ENCODE measurements around the gene ELP1. TPM values are rescaled to one million over a fixed set of nuclear protein-coding genes. Genes with fewer than 3 reads are reported as not detected.

Gene ELP1
- total RNA-seq, 3 donors from 2014 or later (not counting 1 experiment from before 2014, with no cell fraction given) = 21.8 to 33.0 (median 28.2) TPM

- H3K36me3 ChIP-seq (ENCODE audit: control insufficient read depth, insufficient read depth, low read length) = peaks cover 60% of the 10 kb centered on the region
- no peak overlapping the region for H3K4me3 ChIP-seq (ENCODE audit: low read length)
- Mint-ChIP-seq H3K4me1 (peaks cover 21 to 22% of the 10 kb centered on the region in 2 donors), H3K4me3 (no peak overlapping the region), H3K9me3 (no peaks in the 10 kb centered on the region), H3K27ac (peak overlapping the region; percentile 75 to 83), H3K36me3 (peaks cover 40% of the 10 kb centered on the region), H3K27me3 (ENCODE audit: low read depth in 2 of 2) (no peaks in the 10 kb centered on the region)
- DNase-seq (no peak), ATAC-seq (no peak)
- no peaks in the 10 kb centered on the region for H3K9me3 ChIP-seq (ENCODE audit: control insufficient read depth, insufficient read depth, low read length)
- H3K27me3 ChIP-seq (ENCODE audit: control insufficient read depth, insufficient read depth, low read length) = no peaks in the 10 kb centered on the region
- peaks cover 12% of the 10 kb centered on the region for H3K4me1 ChIP-seq (ENCODE audit: control insufficient read depth, insufficient read depth, low read length)
- intact Hi-C loops (cut with micrococcal nuclease) = no loop called here
- TF ChIP-seq, protein P1, sequence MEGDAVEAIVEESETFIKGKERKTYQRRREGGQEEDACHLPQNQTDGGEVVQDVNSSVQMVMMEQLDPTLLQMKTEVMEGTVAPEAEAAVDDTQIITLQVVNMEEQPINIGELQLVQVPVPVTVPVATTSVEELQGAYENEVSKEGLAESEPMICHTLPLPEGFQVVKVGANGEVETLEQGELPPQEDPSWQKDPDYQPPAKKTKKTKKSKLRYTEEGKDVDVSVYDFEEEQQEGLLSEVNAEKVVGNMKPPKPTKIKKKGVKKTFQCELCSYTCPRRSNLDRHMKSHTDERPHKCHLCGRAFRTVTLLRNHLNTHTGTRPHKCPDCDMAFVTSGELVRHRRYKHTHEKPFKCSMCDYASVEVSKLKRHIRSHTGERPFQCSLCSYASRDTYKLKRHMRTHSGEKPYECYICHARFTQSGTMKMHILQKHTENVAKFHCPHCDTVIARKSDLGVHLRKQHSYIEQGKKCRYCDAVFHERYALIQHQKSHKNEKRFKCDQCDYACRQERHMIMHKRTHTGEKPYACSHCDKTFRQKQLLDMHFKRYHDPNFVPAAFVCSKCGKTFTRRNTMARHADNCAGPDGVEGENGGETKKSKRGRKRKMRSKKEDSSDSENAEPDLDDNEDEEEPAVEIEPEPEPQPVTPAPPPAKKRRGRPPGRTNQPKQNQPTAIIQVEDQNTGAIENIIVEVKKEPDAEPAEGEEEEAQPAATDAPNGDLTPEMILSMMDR (IDR thresholded peaks at IDR 0.05) = no peak
- H3K27ac ChIP-seq (ENCODE audit: low read length) = no peak overlapping the region
Observed at GRCh38 chr9:108910402-108910801, 23.5 kb downstream of the ELP1 start.

DNA sequence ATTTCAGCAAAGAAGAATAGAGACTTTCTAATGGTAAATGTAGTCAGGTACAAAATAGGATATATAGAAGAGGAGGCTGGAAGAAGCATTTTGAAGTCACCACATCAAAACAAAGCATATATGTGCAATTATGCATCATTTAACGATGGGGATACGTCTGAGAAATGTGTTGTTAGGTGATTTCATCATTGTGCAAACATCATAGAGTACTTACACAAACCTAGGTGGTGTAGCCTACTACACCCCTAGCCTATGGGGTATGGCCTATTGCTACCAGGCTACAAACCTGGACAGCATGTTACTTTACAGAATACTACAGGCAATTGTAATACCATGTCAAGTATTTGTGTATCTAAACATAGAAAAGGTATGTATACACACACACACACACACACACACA, 28.4 kb downstream of the ELP1 start:
- Mint-ChIP-seq H3K27ac (no peak overlapping the region), H3K4me1 (peaks cover 3% of the 10 kb centered on the region in 2 donors), H3K9me3 (no peaks in the 10 kb centered on the region), H3K27me3 (ENCODE audit: low read depth in 2 of 2) (no peaks in the 10 kb centered on the region), H3K36me3 (peaks cover 48% of the 10 kb centered on the region), H3K4me3 (no peak overlapping the region)
- Histone ChIP-seq H3K27me3 (ENCODE audit: control insufficient read depth, insufficient read depth, low read length) (no peaks in the 10 kb centered on the region), H3K27ac (ENCODE audit: low read length) (no peak overlapping the region), H3K4me3 (ENCODE audit: low read length) (no peak overlapping the region), H3K9me3 (ENCODE audit: control insufficient read depth, insufficient read depth, low read length) (no peaks in the 10 kb centered on the region), H3K4me1 (ENCODE audit: control insufficient read depth, insufficient read depth, low read length) (no peaks in the 10 kb centered on the region), H3K36me3 (ENCODE audit: control insufficient read depth, insufficient read depth, low read length) (peaks cover 90% of the 10 kb centered on the region)
- TF ChIP-seq, protein P1 (IDR thresholded peaks at IDR 0.05) = no peak
- DNase-seq = no peak
- no peak for ATAC-seq
- 100% methylated on average over 1 of the region's 2 CpGs for WGBS (ENCODE audit: insufficient coverage)
- intact Hi-C loops (cut with micrococcal nuclease) = no loop called here

DNA sequence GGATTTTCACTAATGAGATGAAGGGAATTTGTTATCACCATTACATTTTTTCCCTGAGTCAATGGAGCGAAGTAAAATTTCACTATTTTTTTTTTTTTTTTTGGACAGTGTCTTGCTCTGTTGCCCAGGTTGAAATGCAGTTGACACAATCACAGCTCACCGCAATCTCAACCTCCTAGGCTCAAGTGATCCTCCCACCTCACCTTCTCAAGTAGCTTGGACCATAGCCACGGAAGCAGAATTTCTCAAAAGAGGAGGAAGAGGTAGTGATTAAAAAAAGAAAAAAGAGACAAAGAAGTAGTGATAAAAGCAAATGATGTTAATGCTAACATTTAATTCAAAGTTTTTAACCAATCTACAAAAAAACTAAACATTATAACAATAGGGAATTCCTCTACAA, 29.8 kb downstream of the ELP1 start:
- TF ChIP-seq, protein P1 (IDR thresholded peaks at IDR 0.05) = no peak
- Mint-ChIP-seq H3K9me3 (no peaks in the 10 kb centered on the region), H3K27me3 (ENCODE audit: low read depth in 2 of 2) (no peaks in the 10 kb centered on the region), H3K4me3 (no peak overlapping the region), H3K27ac (no peak overlapping the region), H3K36me3 (peaks cover 38% of the 10 kb centered on the region), H3K4me1 (no peaks in the 10 kb centered on the region)
- intact Hi-C loops (cut with micrococcal nuclease) = no loop called here
- Histone ChIP-seq H3K27me3 (ENCODE audit: control insufficient read depth, insufficient read depth, low read length) (no peaks in the 10 kb centered on the region), H3K36me3 (ENCODE audit: control insufficient read depth, insufficient read depth, low read length) (peaks cover 91% of the 10 kb centered on the region), H3K4me3 (ENCODE audit: low read length) (no peak overlapping the region), H3K9me3 (ENCODE audit: control insufficient read depth, insufficient read depth, low read length) (no peaks in the 10 kb centered on the region), H3K4me1 (ENCODE audit: control insufficient read depth, insufficient read depth, low read length) (no peaks in the 10 kb centered on the region), H3K27ac (ENCODE audit: low read length) (no peak overlapping the region)
- 100% methylated on average over 1 of the region's 3 CpGs for WGBS (ENCODE audit: insufficient coverage)
- ATAC-seq (no peak), DNase-seq (no peak)

GRCh38 chr9:108903420-108904103, 30.4 kb downstream of the ELP1 start:
- no peak for DNase-seq
- H3K27me3 Mint-ChIP-seq (ENCODE audit: low read depth in 2 of 2) = no peaks in the 10 kb centered on the region
- intact Hi-C loops (cut with micrococcal nuclease) = no loop called here
- Histone ChIP-seq H3K9me3 (ENCODE audit: control insufficient read depth, insufficient read depth, low read length) (no peaks in the 10 kb centered on the region), H3K36me3 (ENCODE audit: control insufficient read depth, insufficient read depth, low read length) (peaks cover 89% of the 10 kb centered on the region), H3K4me1 (ENCODE audit: control insufficient read depth, insufficient read depth, low read length) (no peaks in the 10 kb centered on the region), H3K4me3 (ENCODE audit: low read length) (no peak overlapping the region), H3K27ac (ENCODE audit: low read length) (no peak overlapping the region), H3K27me3 (ENCODE audit: control insufficient read depth, insufficient read depth, low read length) (no peaks in the 10 kb centered on the region)
- H3K9me3 Mint-ChIP-seq = no peaks in the 10 kb centered on the region
- peaks cover 32% of the 10 kb centered on the region for H3K36me3 Mint-ChIP-seq
- ATAC-seq = peak in 1 of 3 donors; percentile 64
- H3K27ac Mint-ChIP-seq = no peak overlapping the region
- no peaks in the 10 kb centered on the region for H3K4me1 Mint-ChIP-seq
- TF ChIP-seq, protein P1 (IDR thresholded peaks at IDR 0.05) = no peak
- H3K4me3 Mint-ChIP-seq = no peak overlapping the region
- WGBS (ENCODE audit: insufficient coverage) = 87% methylated on average over 2 of the region's 2 CpGs

Measured in natural killer cell (primary cell).